Stomach (tissue), 9 donors: Measurements from ENCODE around the gene TMED8. TPM values are rescaled to one million over a fixed set of nuclear protein-coding genes. Genes with fewer than 3 reads are reported as not detected.
A peak's percentile ranks its signal among the peaks of the same experiment; 100 is the strongest.

Source experiments
- DNase-seq, 2 donors: peaks; one replicate each; pipeline versions ENCODE4 v3.0.0 to v3.0.0-alpha.2; 2013 to 2019
- H3K27ac ChIP-seq, 5 donors: fragments of 200-600 bp in 4 of 5; sonication (generic) in 4 of 5; one replicate each; pipeline ENCODE4 v1.5.1; 2013 to 2019; ENCODE audit warnings: mild to moderate bottlenecking in 1 of 5, moderate library complexity in 1 of 5
- H3K27me3 ChIP-seq, 3 donors: fragments of 200-600 bp; sonication (generic); one replicate each; pipeline ENCODE4 v1.5.1; 2017 to 2019; ENCODE audit warnings: mixed run types in 1 of 3
- H3K36me3 ChIP-seq, 4 donors: fragments of 200-600 bp; sonication (generic); 1 replicate in 3 of 4; 2 replicates in 1 of 4; pipeline ENCODE4 v1.5.1; 2016 to 2019
- H3K4me1 ChIP-seq, 4 donors: fragments of 200-600 bp; sonication (generic); one replicate each; pipeline ENCODE4 v1.5.1; 2016 to 2019
- H3K4me3 ChIP-seq, 4 donors: fragments of 200-600 bp; sonication (generic) in 3 of 4; one replicate each; pipeline ENCODE4 v1.5.1; 2016 to 2019; ENCODE audit warnings: mild to moderate bottlenecking in 1 of 4
- H3K9me3 ChIP-seq, 4 donors: fragments of 200-600 bp; sonication (generic); one replicate each; pipeline ENCODE4 v1.5.1; 2016 to 2019
- CTCF ChIP-seq, 7 experiments: fragments of 450-650 bp in 4 of 7; fragments of 200-600 bp in 3 of 7; sonication (generic) in 3 of 7; IDR thresholded peaks; one replicate each; pipeline ENCODE4 v1.5.1; 2016 to 2019; ENCODE audit warnings: antibody characterized with exemption in 7 of 7, control low read depth in 2 of 7, mild to moderate bottlenecking in 1 of 7
- EP300 ChIP-seq: sonication (generic); formaldehyde crosslinking; IDR thresholded peaks from one replicate; pipeline ENCODE4 v1.6.1; 2017; ENCODE audit warnings: antibody characterized with exemption
- POLR2A ChIP-seq, 4 donors: fragments of 450-650 bp; IDR thresholded peaks; one replicate each; pipeline ENCODE4 v1.6.1; 2016; ENCODE audit warnings: antibody characterized with exemption in 4 of 4, control low read depth in 2 of 4, mild to moderate bottlenecking in 1 of 4, moderate library complexity in 1 of 4
- POLR2AphosphoS5 ChIP-seq, 3 donors: sonication (generic); formaldehyde crosslinking; IDR thresholded peaks; one replicate each; pipeline ENCODE4 v1.6.1; 2016; ENCODE audit warnings: antibody characterized with exemption in 3 of 3
- whole genome bisulfite sequencing, 5 donors: extraction: QIAGEN DNeasy Blood & Tissue Kit in 3 of 5; methylation state at CpG; one replicate each; pipeline versions ENCODE4 v1.1.5 to v1.1.7; 2013 to 2018; 5-methylcytosine and 5-hydroxymethylcytosine counted together
- intact Hi-C: fragments of 100-400 bp; cut with DNase I; formaldehyde crosslinking; loops from one replicate; pipeline ENCODE4 v1.15.1; 2023; ENCODE audit warnings: low total_unique reads
- polyA plus RNA-seq, 3 donors: library from polyadenylated mRNA; stranded (reverse); fragments of 200-250 nt; gene quantifications; one replicate each; pipeline ENCODE4 v1.2.3, GENCODE V29; 2013
- total RNA-seq, 5 donors: library from RNA; depleted of rRNA; stranded (reverse); fragments of >200 nt; gene quantifications; one replicate each; pipeline versions ENCODE4 v1.1.0 to v1.2.3, GENCODE V29; 2014 to 2016
- donor health status: healthy with polysubstance abuse.
- donor health status: Bipolar disorder and iron deficiency.
- donor health status: healthy.

Gene TMED8
- total and polyA plus RNA-seq, 8 donors = 1.7 to 15.8 (median 5.0) TPM

- no peak overlapping the region for H3K4me3 ChIP-seq
- H3K27ac ChIP-seq = no peak overlapping the region
- H3K9me3 ChIP-seq = no peaks in the 10 kb centered on the region
- peaks cover 8 to 15% (median 11%) of the 10 kb centered on the region in 4 donors for H3K4me1 ChIP-seq
- TF ChIP-seq CTCF (IDR thresholded peaks at IDR 0.05) = no peak
- no peak for TF ChIP-seq POLR2A (IDR thresholded peaks at IDR 0.05)
- no peak for TF ChIP-seq EP300
- no peak for TF ChIP-seq POLR2AphosphoS5 (IDR thresholded peaks at IDR 0.05)
- no peaks in the 10 kb centered on the region for H3K36me3 ChIP-seq
- H3K27me3 ChIP-seq = no peaks in the 10 kb centered on the region
- peak in 1 of 2 donors; percentile 38 for DNase-seq
- intact Hi-C loops = loop anchor here (10.0 kb wide), 1 partner anchor 130 kb away; the partner anchor contains the start of genes AHSA1 and VIPAS39
- WGBS, 5 donors = 74 to 85% (median 79%) methylated on average over 11 of the region's 11 CpGs
Observed at GRCh38 chr14:77324816-77325745, 51.8 kb downstream of the TMED8 start.

- no peak for DNase-seq
- WGBS, 5 donors = 87 to 93% (median 90%) methylated on average over 3 of the region's 3 CpGs
- intact Hi-C loops = loop anchor here (10.0 kb wide), 1 partner anchor 131 kb away; the partner anchor contains the start of genes AHSA1 and VIPAS39
- TF ChIP-seq CTCF (IDR thresholded peaks at IDR 0.05) (no peak), POLR2AphosphoS5 (IDR thresholded peaks at IDR 0.05) (no peak), EP300 (no peak), POLR2A (IDR thresholded peaks at IDR 0.05) (no peak)
- Histone ChIP-seq H3K27me3 (no peaks in the 10 kb centered on the region), H3K36me3 (no peaks in the 10 kb centered on the region), H3K27ac (no peak overlapping the region), H3K4me1 (peaks cover 16 to 23% (median 19%) of the 10 kb centered on the region in 4 donors), H3K9me3 (no peaks in the 10 kb centered on the region), H3K4me3 (no peak overlapping the region)
Observed at GRCh38 chr14:77324289-77324688, 52.6 kb downstream of the TMED8 start.

GRCh38 chr14:77323571-77323970 lies 53.3 kb downstream of the TMED8 start:
- TF ChIP-seq POLR2AphosphoS5 (IDR thresholded peaks at IDR 0.05) (no peak), EP300 (no peak), CTCF (IDR thresholded peaks at IDR 0.05) (no peak), POLR2A (IDR thresholded peaks at IDR 0.05) (no peak)
- DNase-seq = no peak
- H3K36me3 ChIP-seq = no peaks in the 10 kb centered on the region
- no peaks in the 10 kb centered on the region for H3K9me3 ChIP-seq
- intact Hi-C loops = loop anchor here (10.0 kb wide), 1 partner anchor 131 kb away; the partner anchor contains the start of genes AHSA1 and VIPAS39
- no peak overlapping the region for H3K4me3 ChIP-seq
- WGBS, 5 donors = 63 to 86% (median 75%) methylated on average over 4 of the region's 4 CpGs
- no peak overlapping the region for H3K27ac ChIP-seq
- H3K27me3 ChIP-seq = no peaks in the 10 kb centered on the region
- peaks cover 22 to 26% (median 23%) of the 10 kb centered on the region in 4 donors for H3K4me1 ChIP-seq

GRCh38 chr14:77322951-77323350 lies 53.9 kb downstream of the TMED8 start:
- WGBS, 5 donors = 90 to 98% (median 97%) methylated on average over 5 of the region's 5 CpGs
- DNase-seq = no peak
- Histone ChIP-seq H3K27ac (no peak overlapping the region), H3K9me3 (no peaks in the 10 kb centered on the region), H3K27me3 (no peaks in the 10 kb centered on the region), H3K4me3 (no peak overlapping the region), H3K36me3 (no peaks in the 10 kb centered on the region), H3K4me1 (peaks cover 22 to 29% (median 27%) of the 10 kb centered on the region in 4 donors)
- intact Hi-C loops = loop anchor here (10.0 kb wide), 1 partner anchor 132 kb away; the partner anchor contains the start of genes AHSA1 and VIPAS39
- TF ChIP-seq POLR2A (IDR thresholded peaks at IDR 0.05) = no peak
- TF ChIP-seq POLR2AphosphoS5 (IDR thresholded peaks at IDR 0.05) = no peak
- TF ChIP-seq EP300 = no peak
- TF ChIP-seq CTCF (IDR thresholded peaks at IDR 0.05) = no peak
